OCI-LY1 (cell line): ENCODE data around the gene IWS1.

Experiments
- H2AFZ ChIP-seq: fragments of 200-600 bp; sonication (generic), shearing (Covaris generic); 2 replicates; pipeline ENCODE4 v1.6.0; 2014; ENCODE audit warnings: antibody characterized with exemption, mild to moderate bottlenecking, low read length
- H3F3A ChIP-seq: fragments of 200-600 bp; sonication (generic), shearing (Covaris generic); 2 replicates; pipeline ENCODE4 v1.6.0; 2014; ENCODE audit warnings: mild to moderate bottlenecking, antibody characterized with exemption, low read length, moderate library complexity; ENCODE audit not compliant: insufficient read depth
- H3K27ac ChIP-seq: fragments of 200-600 bp; sonication (generic); 2 replicates; pipeline ENCODE4 v1.5.1; 2014; ENCODE audit warnings: low read length, mixed run types, mild to moderate bottlenecking, low read depth; ENCODE audit not compliant: poor library complexity, severe bottlenecking
- H3K27me3 ChIP-seq: fragments of 200-600 bp; sonication (generic); 2 replicates; pipeline ENCODE4 v1.6.0; 2014; ENCODE audit warnings: antibody characterized with exemption, mild to moderate bottlenecking, low read length, moderate library complexity; ENCODE audit not compliant: insufficient read depth
- H3K36me3 ChIP-seq: fragments of 200-600 bp; sonication (generic); 2 replicates; pipeline ENCODE4 v1.6.1; 2014; ENCODE audit warnings: mild to moderate bottlenecking, antibody characterized with exemption, low read length, moderate library complexity, mixed read lengths; ENCODE audit not compliant: insufficient read depth
- H3K4me1 ChIP-seq: fragments of 200-600 bp; sonication (generic); 2 replicates; pipeline ENCODE4 v1.5.1; 2014; ENCODE audit warnings: mild to moderate bottlenecking, low read length, moderate library complexity; ENCODE audit not compliant: insufficient read depth, severe bottlenecking
- H3K4me2 ChIP-seq: fragments of 200-600 bp; sonication (generic), shearing (Covaris generic); 2 replicates; pipeline ENCODE4 v1.6.1; 2014; ENCODE audit warnings: low read length
- H3K4me3 ChIP-seq: fragments of 200-600 bp; sonication (generic); 2 replicates; pipeline ENCODE4 v1.5.1; 2014; ENCODE audit warnings: low read length, low read depth, mild to moderate bottlenecking, mixed read lengths; ENCODE audit not compliant: poor library complexity, severe bottlenecking
- H3K79me2 ChIP-seq: fragments of 200-600 bp; shearing (Covaris generic); 2 replicates; pipeline ENCODE4 v1.6.1; 2016; ENCODE audit warnings: mixed run types, low read length, mixed read lengths; ENCODE audit not compliant: insufficient read depth
- H3K9ac ChIP-seq: fragments of 200-600 bp; sonication (generic), shearing (Covaris generic); 2 replicates; pipeline ENCODE4 v1.6.1; 2014; ENCODE audit warnings: mild to moderate bottlenecking, low read length, mixed read lengths
- H3K9me2 ChIP-seq: fragments of 200-600 bp; sonication (generic), shearing (Covaris generic); 2 replicates; pipeline ENCODE4 v1.6.1; 2014; ENCODE audit warnings: low read depth, mild to moderate bottlenecking, low read length, mixed read lengths
- H3K9me3 ChIP-seq: fragments of 200-600 bp; shearing (Covaris generic); 2 replicates; pipeline ENCODE4 v1.6.1; 2014; ENCODE audit warnings: low read length, mixed read lengths
- H4K20me1 ChIP-seq: fragments of 200-600 bp; sonication (generic), shearing (Covaris generic); 2 replicates; pipeline ENCODE4 v1.6.0; 2016; ENCODE audit warnings: mild to moderate bottlenecking, low read length; ENCODE audit not compliant: insufficient read depth
- EZH2 ChIP-seq: fragments of 200-600 bp; sonication (generic), shearing (Covaris generic); IDR thresholded peaks from 2 replicates; pipeline ENCODE4 v1.8.0; 2017; ENCODE audit warnings: borderline replicate concordance, mixed run types, mild to moderate bottlenecking, antibody characterized with exemption, low read length, moderate library complexity, mixed read lengths
- TF ChIP-seq, protein P1 (sequence below): fragments of 200-600 bp; sonication (generic), shearing (Covaris generic); IDR thresholded peaks from 2 replicates; pipeline ENCODE4 v1.5.1; 2017; ENCODE audit warnings: mild to moderate bottlenecking, antibody characterized with exemption, low read length, moderate library complexity, mixed read lengths

IWS1 gene

DNA sequence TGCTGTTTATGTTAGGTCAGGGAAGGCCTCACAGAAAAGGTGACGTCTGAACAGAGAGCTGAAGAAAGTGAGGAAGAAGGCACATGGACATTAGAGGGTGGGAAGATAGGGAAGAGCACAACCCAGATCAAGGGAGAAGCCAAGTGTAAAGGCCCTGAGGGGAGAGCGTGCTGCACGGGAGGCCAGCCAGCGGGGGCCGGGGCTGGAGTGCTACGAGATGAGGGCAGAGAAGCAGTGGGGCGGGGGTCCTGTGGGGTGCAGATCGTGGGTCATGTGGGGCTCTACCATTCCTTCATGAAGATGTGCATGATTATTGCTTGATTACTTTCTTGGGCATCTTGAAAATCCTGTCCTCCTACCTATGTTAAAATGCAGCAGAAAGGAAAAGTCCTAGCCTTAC is 57.2 kb downstream of the IWS1 start:
- Histone ChIP-seq H3F3A (no peaks in the 10 kb centered on the region), H3K4me2 (no peak overlapping the region), H3K9me3 (no peaks in the 10 kb centered on the region), H2AFZ (no peak overlapping the region), H4K20me1 (no peaks in the 10 kb centered on the region), H3K9me2 (no peaks in the 10 kb centered on the region), H3K36me3 (peaks cover 19% of the 10 kb centered on the region; the same call in 1 of the 2 replicates), H3K79me2 (no peaks in the 10 kb centered on the region), H3K27me3 (no peaks in the 10 kb centered on the region), H3K9ac (no peak overlapping the region), H3K27ac (no peak overlapping the region), H3K4me3 (no peak overlapping the region), H3K4me1 (no peaks in the 10 kb centered on the region)
- TF ChIP-seq, protein P1, sequence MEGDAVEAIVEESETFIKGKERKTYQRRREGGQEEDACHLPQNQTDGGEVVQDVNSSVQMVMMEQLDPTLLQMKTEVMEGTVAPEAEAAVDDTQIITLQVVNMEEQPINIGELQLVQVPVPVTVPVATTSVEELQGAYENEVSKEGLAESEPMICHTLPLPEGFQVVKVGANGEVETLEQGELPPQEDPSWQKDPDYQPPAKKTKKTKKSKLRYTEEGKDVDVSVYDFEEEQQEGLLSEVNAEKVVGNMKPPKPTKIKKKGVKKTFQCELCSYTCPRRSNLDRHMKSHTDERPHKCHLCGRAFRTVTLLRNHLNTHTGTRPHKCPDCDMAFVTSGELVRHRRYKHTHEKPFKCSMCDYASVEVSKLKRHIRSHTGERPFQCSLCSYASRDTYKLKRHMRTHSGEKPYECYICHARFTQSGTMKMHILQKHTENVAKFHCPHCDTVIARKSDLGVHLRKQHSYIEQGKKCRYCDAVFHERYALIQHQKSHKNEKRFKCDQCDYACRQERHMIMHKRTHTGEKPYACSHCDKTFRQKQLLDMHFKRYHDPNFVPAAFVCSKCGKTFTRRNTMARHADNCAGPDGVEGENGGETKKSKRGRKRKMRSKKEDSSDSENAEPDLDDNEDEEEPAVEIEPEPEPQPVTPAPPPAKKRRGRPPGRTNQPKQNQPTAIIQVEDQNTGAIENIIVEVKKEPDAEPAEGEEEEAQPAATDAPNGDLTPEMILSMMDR, result no peak
- TF ChIP-seq EZH2, result no peak

GRCh38 chr2:127465258-127465657 is 61.0 kb downstream of the IWS1 start:
- Histone ChIP-seq H3K9me2 (no peaks in the 10 kb centered on the region), H3K4me1 (no peaks in the 10 kb centered on the region), H3F3A (no peaks in the 10 kb centered on the region)

DNA sequence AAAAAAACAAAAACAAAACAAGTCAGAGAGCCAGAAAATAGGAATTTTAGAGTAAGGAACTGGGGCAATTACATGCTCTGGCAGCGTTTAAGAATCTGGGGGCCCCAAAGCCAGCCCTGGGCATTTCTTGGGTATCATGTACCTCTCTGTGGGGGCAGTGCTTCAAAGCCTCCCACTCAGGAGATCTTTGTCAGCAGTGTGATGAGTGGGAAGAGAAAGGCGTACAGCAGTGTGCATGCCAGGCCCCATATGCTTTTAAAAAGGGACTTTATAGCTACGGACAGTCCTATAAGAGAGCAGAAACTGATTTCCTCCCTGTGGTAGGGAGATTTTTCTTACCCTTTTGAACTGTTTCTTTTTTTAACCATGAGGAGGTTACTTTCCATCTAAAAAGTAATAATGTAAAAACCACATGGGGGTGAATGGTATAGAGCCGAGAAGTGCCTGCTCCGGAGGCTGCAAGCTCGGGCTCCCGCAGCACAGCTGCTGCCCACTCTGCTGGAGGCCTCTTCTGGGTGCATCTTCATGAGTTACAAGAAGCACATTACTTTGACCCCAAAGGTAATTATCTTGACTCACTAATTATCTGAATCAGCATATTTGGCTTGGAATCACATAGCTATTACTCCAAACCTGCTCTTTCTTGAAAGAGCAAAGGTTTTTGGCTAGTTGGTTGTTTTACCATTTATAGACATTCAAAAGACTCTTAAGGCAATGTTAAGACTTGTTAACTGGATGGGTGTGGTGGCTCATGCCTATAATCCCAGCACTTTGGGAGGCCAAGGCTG is 61.6 kb downstream of the IWS1 start:
- TF ChIP-seq EZH2, result no peak
- TF ChIP-seq, protein P1, result no peak
- H4K20me1 ChIP-seq, result no peaks in the 10 kb centered on the region
- H2AFZ ChIP-seq, result no peak overlapping the region
- no peak overlapping the region for H3K4me2 ChIP-seq
- H3K36me3 ChIP-seq, result peaks cover 16% of the 10 kb centered on the region; the same call in 1 of the 2 replicates
- H3K27ac ChIP-seq, result no peak overlapping the region
- no peaks in the 10 kb centered on the region for H3F3A ChIP-seq
- no peaks in the 10 kb centered on the region for H3K79me2 ChIP-seq
- no peak overlapping the region for H3K4me3 ChIP-seq
- H3K4me1 ChIP-seq, result no peaks in the 10 kb centered on the region
- no peaks in the 10 kb centered on the region for H3K27me3 ChIP-seq
- no peaks in the 10 kb centered on the region for H3K9me2 ChIP-seq
- no peak overlapping the region for H3K9ac ChIP-seq
- no peaks in the 10 kb centered on the region for H3K9me3 ChIP-seq

More at GRCh38 chr2:127465258-127465657, 61.0 kb downstream of the IWS1 start:
- H3K4me3 ChIP-seq, result no peak overlapping the region
- no peaks in the 10 kb centered on the region for H4K20me1 ChIP-seq
- no peak overlapping the region for H3K27ac ChIP-seq
- no peak overlapping the region for H3K4me2 ChIP-seq
- no peaks in the 10 kb centered on the region for H3K9me3 ChIP-seq
- no peak overlapping the region for H2AFZ ChIP-seq
- peaks cover 19% of the 10 kb centered on the region; the same call in 1 of the 2 replicates for H3K36me3 ChIP-seq
- TF ChIP-seq, protein P1, result no peak
- no peak for TF ChIP-seq EZH2
- H3K27me3 ChIP-seq, result no peaks in the 10 kb centered on the region
- no peaks in the 10 kb centered on the region for H3K79me2 ChIP-seq
- H3K9ac ChIP-seq, result no peak overlapping the region
